Stimulated activated CD4-positive, alpha-beta T cell treated with anti-CD3 and anti-CD28 coated beads, Interleukin-15, amount 100 ng/mL, for 48 hours (primary cell): ENCODE data around the gene KCNJ5.

Experiments used
- DNase-seq, 2 donors: peaks; one replicate each; pipeline ENCODE4 v3.0.0-alpha.2; 2020; ENCODE audit warnings: low read depth in 2 of 2

KCNJ5 gene

GRCh38 chr11:128956401-128957201 is 65.4 kb downstream of the KCNJ5 start:
- DNase-seq = no peak

DNA sequence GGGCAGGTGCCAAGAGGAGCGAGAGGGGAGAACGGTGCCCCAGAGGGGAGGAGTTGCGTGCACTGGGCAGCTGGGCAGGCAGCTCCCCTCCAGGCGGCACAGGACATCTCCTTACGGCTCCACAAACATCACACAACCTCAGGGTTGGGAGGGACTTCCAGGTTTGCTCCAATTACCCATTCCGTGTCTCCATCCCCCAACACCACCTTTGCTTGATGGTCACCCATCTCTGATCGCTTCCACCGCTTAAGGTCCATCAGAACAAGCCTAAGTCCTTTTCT is 66.0 kb downstream of the KCNJ5 start:
- DNase-seq = no peak

DNA sequence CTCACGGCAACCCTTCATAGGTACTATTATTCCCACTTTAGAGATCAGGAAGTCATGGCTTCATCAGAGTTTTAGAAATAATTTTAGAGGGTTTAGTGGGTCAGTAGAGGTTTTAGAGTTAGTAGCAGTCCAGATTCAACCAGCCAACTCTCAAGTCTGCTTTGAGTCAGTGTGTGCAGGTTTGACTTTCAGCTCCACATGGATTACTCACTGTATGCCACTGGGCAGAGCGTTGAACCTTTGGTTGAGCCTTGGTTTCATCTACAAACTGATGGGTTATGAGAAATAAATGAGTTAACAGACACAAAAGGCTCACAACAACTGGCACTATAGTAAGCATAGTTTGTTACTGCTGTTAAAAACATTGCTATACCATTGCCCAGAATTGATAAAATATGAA is 70.5 kb downstream of the KCNJ5 start:
- DNase-seq = no peak

DNA sequence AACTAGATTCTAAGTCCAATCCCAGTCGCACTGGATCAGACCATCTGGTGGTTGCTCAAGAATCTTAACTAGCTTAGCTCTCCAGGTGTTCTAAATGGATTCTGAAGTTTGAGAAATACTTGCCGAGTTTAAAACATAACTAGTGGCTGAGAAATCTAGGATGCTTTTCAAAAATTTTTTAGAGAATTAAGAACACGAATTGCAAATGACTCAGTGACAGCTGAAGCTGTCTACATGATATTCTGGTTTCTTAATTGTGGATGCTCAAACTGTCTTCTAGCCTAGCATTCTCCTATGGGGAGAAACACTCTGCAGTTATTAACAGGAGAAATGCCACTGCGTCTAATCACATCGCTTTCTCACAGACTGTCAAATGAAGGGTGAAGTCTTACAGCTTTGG is 71.7 kb downstream of the KCNJ5 start:
- no peak for DNase-seq

DNA sequence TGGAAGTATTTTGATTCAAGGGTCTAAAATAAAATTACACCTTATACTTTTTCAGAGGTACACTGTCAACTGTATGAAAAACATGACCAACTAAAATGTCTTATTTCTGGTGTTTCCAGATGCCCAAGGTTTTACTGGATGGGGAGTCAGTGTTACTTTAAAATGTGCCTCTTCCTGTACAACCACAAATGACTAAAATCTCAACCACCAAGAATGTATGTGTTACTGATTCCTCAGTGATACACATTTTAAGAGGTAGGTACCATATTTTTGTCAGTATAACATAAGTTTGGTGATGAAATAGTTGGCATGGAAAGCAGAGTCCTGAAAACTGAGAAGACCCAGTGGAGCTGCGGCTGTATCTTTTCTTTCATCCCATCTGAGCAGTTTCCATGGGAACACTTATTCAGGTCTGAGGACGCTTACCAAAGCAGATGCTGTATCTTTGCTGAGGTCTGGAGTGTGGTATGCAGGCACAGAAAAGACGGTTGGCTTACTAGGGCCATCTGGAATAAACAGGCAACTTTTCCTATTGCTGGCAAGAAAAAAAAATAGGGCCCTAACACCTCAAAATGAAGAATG is 72.7 kb downstream of the KCNJ5 start:
- no peak for DNase-seq

GRCh38 chr11:128964463-128964930 is 73.3 kb downstream of the KCNJ5 start:
- DNase-seq = no peak

DNA sequence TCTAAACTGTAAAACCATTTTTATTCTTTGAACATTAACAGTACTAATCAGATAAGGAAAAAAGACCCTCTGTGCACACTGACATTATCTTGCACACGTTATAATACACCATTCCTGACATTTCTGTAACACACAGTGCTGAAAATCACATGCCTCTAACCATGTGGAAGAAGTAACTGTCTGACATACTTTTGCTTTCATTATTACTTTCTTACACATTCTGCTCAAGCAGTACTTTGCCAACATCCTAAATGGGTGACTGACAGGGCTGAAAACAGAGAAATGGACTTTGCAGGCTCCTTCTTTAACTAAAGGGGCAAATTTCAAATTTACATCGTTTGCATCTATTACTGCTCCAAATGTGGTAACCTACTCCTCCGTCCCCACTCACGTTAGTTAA is 74.3 kb downstream of the KCNJ5 start:
- DNase-seq = no peak

DNA sequence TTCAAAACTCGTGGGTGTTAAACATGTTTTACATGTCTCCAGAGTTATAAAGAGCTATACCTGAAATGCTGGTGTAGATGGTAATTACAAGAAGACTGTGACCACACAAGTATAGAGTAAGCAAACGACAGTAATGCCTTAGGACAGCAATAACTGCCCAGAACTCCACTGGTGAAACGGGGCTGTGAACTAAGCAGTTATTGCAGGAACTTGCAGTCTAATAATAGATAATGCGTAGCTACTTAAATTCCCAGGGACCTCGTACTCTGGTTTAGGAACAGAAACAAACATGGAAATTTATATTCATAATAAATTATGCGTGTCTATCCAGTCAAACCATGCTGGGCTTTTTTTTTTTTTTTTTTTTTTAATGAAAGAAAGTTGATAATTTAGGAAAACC is 76.4 kb downstream of the KCNJ5 start:
- DNase-seq = no peak

GRCh38 chr11:128968916-128969315 is 77.8 kb downstream of the KCNJ5 start:
- DNase-seq = no peak
